ENCODE results near the gene HCN4. TPM values are rescaled to one million over a fixed set of nuclear protein-coding genes. Genes with fewer than 3 reads are reported as not detected.

Gene HCN4
- total RNA-seq, 1 donor from 2014 or later: 3.0 TPM

GRCh38 chr15:73357999-73358665 is 10.6 kb downstream of the HCN4 start:
- Histone ChIP-seq H3K4me3 (ENCODE audit: insufficient read depth, low read depth, low read length) (no peak overlapping the region), H2AFZ (ENCODE audit: low read depth, low read length) (no peak overlapping the region), H3K27me3 (ENCODE audit: insufficient read depth, low read length) (peaks cover 31% of the 10 kb centered on the region), H3K36me3 (ENCODE audit: insufficient read depth, low read length) (no peaks in the 10 kb centered on the region), H3K79me2 (ENCODE audit: insufficient read depth, low read length) (no peaks in the 10 kb centered on the region), H3K27ac (ENCODE audit: low read depth, low read length) (no peak overlapping the region), H3K9ac (ENCODE audit: low read length) (no peak overlapping the region), H3K9me3 (ENCODE audit: insufficient read depth, low read depth, low read length) (no peaks in the 10 kb centered on the region), H4K20me1 (ENCODE audit: insufficient read depth, low read length) (no peaks in the 10 kb centered on the region), H3K4me1 (ENCODE audit: insufficient read depth, low read length) (no peaks in the 10 kb centered on the region), H3K4me2 (ENCODE audit: low read length) (no peak overlapping the region)
- Mint-ChIP-seq H3K27ac (ENCODE audit: unreplicated experiment) (no peak overlapping the region), H3K4me1 (ENCODE audit: low read depth, unreplicated experiment) (peaks cover 4% of the 10 kb centered on the region), H3K4me3 (ENCODE audit: unreplicated experiment) (no peak overlapping the region), H3K27me3 (ENCODE audit: low read depth, unreplicated experiment) (peaks cover 66% of the 10 kb centered on the region), H3K9me3 (ENCODE audit: unreplicated experiment) (no peaks in the 10 kb centered on the region), H3K36me3 (ENCODE audit: low read depth, unreplicated experiment) (peaks cover 3% of the 10 kb centered on the region)
- TF ChIP-seq CTCF (IDR thresholded peaks at IDR 0.05; ENCODE audit: insufficient read depth, low read depth, low read length) (no peak), EZH2 (IDR thresholded peaks at IDR 0.05; ENCODE audit: insufficient read depth, low read length) (no peak)
- no peak for DNase-seq (ENCODE audit: low read depth)
- no peak for FAIRE-seq

- Mint-ChIP-seq H3K27me3 (ENCODE audit: low read depth, unreplicated experiment) (peaks cover 52% of the 10 kb centered on the region), H3K4me1 (ENCODE audit: low read depth, unreplicated experiment) (no peaks in the 10 kb centered on the region), H3K4me3 (ENCODE audit: unreplicated experiment) (no peak overlapping the region), H3K9me3 (ENCODE audit: unreplicated experiment) (no peaks in the 10 kb centered on the region), H3K36me3 (ENCODE audit: low read depth, unreplicated experiment) (peaks cover 3% of the 10 kb centered on the region), H3K27ac (ENCODE audit: unreplicated experiment) (no peak overlapping the region)
- no peaks in the 10 kb centered on the region for H3K36me3 ChIP-seq (ENCODE audit: insufficient read depth, low read length)
- H3K4me1 ChIP-seq (ENCODE audit: insufficient read depth, low read length): no peaks in the 10 kb centered on the region
- H3K79me2 ChIP-seq (ENCODE audit: insufficient read depth, low read length): no peaks in the 10 kb centered on the region
- no peak overlapping the region for H3K4me2 ChIP-seq (ENCODE audit: low read length)
- no peak overlapping the region for H3K9ac ChIP-seq (ENCODE audit: low read length)
- peaks cover 20% of the 10 kb centered on the region for H3K27me3 ChIP-seq (ENCODE audit: insufficient read depth, low read length)
- DNase-seq (ENCODE audit: low read depth) (no peak), FAIRE-seq (no peak)
- H3K4me3 ChIP-seq (ENCODE audit: insufficient read depth, low read depth, low read length): no peak overlapping the region
- H4K20me1 ChIP-seq (ENCODE audit: insufficient read depth, low read length): no peaks in the 10 kb centered on the region
- H3K9me3 ChIP-seq (ENCODE audit: insufficient read depth, low read depth, low read length): no peaks in the 10 kb centered on the region
- H2AFZ ChIP-seq (ENCODE audit: low read depth, low read length): no peak overlapping the region
- TF ChIP-seq EZH2 (IDR thresholded peaks at IDR 0.05; ENCODE audit: insufficient read depth, low read length) (no peak), CTCF (IDR thresholded peaks at IDR 0.05; ENCODE audit: insufficient read depth, low read depth, low read length) (no peak)
- no peak overlapping the region for H3K27ac ChIP-seq (ENCODE audit: low read depth, low read length)
Measured at GRCh38 chr15:73355612-73356265, 13.0 kb downstream of the HCN4 start.

GRCh38 chr15:73354241-73354640 is 14.5 kb downstream of the HCN4 start:
- H3K4me1 ChIP-seq (ENCODE audit: insufficient read depth, low read length): no peaks in the 10 kb centered on the region
- no peak overlapping the region for H2AFZ ChIP-seq (ENCODE audit: low read depth, low read length)
- no peak overlapping the region for H3K27ac ChIP-seq (ENCODE audit: low read depth, low read length)
- no peaks in the 10 kb centered on the region for H4K20me1 ChIP-seq (ENCODE audit: insufficient read depth, low read length)
- H3K27me3 Mint-ChIP-seq (ENCODE audit: low read depth, unreplicated experiment): peaks cover 37% of the 10 kb centered on the region
- no peak overlapping the region for H3K27ac Mint-ChIP-seq (ENCODE audit: unreplicated experiment)
- FAIRE-seq (no peak), DNase-seq (ENCODE audit: low read depth) (no peak)
- no peak for TF ChIP-seq EZH2 (IDR thresholded peaks at IDR 0.05; ENCODE audit: insufficient read depth, low read length)
- no peak for TF ChIP-seq CTCF (IDR thresholded peaks at IDR 0.05; ENCODE audit: insufficient read depth, low read depth, low read length)
- H3K9me3 ChIP-seq (ENCODE audit: insufficient read depth, low read depth, low read length): no peaks in the 10 kb centered on the region
- H3K27me3 ChIP-seq (ENCODE audit: insufficient read depth, low read length): peaks cover 18% of the 10 kb centered on the region
- H3K4me2 ChIP-seq (ENCODE audit: low read length): no peak overlapping the region
- H3K4me1 Mint-ChIP-seq (ENCODE audit: low read depth, unreplicated experiment): no peaks in the 10 kb centered on the region
- no peaks in the 10 kb centered on the region for H3K9me3 Mint-ChIP-seq (ENCODE audit: unreplicated experiment)
- no peak overlapping the region for H3K9ac ChIP-seq (ENCODE audit: low read length)
- H3K36me3 Mint-ChIP-seq (ENCODE audit: low read depth, unreplicated experiment): no peaks in the 10 kb centered on the region
- H3K79me2 ChIP-seq (ENCODE audit: insufficient read depth, low read length): no peaks in the 10 kb centered on the region
- no peak overlapping the region for H3K4me3 Mint-ChIP-seq (ENCODE audit: unreplicated experiment)
- no peaks in the 10 kb centered on the region for H3K36me3 ChIP-seq (ENCODE audit: insufficient read depth, low read length)
- no peak overlapping the region for H3K4me3 ChIP-seq (ENCODE audit: insufficient read depth, low read depth, low read length)
